GM21576 (cell line): Measurements from ENCODE around the gene APOD.

Experiments used
- ATAC-seq: cut with Tn5 transposase; IDR thresholded peaks from one replicate; pipeline ENCODE4 v1.9.1; 2021; ENCODE audit warnings: mild to moderate bottlenecking, moderate library complexity; ENCODE audit not compliant: unreplicated experiment

The APOD gene

DNA sequence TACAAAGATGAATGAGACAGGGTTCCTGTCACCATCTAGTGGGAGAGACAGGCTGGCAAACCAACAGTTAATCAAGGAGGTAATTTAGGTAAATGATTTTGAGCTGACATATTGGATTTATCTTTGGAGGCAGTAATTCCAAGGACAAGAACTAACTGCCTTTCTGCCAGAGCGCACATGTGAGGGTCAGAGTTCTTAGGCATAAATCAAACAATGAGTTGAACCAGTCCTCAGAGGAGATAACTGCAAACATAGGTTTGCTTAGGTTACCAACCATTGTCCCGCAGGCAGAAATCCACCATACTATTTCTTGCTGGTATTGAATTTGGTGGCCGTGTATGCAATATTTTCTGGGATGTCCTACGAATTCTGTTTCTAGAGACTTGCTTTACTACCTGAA lies 26.4 kb downstream of the APOD start:
- ATAC-seq, result no peak

DNA sequence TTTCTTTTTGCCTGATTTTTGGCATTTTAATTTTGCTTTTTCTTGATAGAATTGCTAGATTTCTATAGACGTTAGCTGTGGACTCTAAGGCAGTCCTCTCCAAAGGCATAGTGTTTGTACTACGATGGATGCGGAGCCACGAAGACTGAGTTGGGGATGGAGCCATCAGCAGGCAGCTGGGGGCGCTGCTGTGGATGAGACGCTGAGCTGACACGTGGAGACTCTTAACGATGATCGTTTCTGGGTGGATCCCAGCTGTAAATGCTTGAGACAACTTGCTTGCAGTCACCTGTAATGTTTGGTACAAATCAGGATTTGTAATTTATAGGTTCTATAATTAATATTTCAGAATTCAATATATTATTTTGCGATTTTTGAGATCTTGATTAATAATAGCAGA lies 27.4 kb downstream of the APOD start:
- ATAC-seq, result no peak

DNA sequence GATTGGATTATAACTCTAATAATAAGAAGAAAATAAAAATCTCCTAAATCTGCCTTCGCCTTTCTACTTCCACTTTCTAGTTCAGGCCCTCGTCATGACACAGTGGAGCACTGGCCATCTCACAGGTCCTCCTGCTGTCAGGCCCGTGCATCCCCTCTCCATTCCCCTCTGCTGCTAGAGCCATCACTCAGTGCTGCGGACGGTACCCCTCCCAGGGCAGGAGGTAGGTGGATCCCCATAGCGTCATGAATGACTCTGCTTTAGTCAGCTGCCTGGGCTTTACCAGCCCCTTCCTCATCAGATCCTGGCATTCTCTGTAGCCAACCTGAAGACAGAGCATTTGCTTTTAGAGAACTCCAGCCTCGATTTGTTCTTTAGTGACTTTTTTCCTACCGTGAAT lies 28.6 kb downstream of the APOD start:
- ATAC-seq, result no peak

DNA sequence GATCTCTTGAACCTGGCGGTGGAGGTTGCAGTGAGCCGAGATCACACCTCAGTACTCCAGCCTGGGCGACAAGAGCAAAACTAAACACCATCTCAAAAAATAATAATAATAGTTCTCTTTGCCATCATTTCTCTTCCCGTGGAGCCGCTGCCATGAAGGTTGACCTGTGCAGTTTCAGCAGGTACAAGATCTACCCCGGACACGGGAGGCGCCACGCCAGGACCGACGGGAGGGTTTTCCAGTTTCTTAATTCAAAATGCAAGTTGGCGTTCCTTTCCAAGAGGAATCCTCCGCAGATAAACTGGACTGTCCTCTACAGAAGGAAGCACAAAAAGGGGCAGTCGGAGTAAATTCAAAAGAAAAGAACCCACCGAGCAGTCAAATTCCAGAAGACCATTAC lies 29.3 kb downstream of the APOD start:
- no peak for ATAC-seq

DNA sequence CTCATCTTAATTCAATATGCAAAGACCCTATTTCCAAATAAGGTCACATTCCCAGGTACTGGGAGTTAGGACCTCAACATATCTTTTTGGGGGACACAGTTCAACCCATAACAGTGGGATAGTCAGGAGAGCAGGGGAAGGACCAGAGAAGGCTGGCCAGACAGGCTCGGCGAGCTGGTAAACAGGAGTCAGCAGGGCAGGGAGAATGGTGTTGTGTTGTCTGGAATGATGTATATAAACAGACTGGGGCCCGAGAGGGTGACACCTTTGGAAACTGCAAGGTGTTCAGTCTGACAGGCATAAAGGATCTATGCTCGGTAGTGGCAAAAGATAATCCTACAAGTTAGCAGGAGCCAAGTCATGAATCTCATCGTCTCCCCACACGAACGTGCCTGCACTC lies 30.5 kb downstream of the APOD start:
- no peak for ATAC-seq

DNA sequence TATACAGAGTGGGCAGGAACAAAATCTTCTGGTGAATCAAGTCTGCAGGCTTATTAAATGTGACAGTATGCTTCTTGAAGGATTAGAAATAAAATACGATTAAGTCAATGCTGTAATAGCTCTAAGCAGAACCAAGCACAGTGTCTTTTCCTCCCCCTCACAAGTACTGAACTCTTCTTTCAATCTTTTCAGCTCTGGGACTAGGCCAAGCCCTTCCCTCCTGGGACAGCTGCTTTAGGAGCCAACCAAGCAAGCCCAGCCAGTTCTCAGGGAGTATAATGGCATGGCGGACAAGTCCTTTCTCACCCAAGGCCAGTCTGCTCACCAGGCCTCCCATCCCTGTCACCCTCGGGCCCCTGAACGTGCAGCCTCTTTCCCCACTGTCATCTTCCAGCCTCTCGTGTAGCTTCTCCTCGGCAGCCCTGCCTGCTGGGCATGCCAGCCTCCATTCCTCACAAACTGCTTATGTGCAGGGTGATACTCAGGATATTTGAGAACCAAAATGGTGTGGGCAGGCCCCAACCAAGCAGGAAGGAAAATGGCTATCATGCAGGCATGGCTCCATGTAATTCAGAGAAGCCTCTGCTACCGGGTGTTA lies 32.3 kb downstream of the APOD start:
- no peak for ATAC-seq

DNA sequence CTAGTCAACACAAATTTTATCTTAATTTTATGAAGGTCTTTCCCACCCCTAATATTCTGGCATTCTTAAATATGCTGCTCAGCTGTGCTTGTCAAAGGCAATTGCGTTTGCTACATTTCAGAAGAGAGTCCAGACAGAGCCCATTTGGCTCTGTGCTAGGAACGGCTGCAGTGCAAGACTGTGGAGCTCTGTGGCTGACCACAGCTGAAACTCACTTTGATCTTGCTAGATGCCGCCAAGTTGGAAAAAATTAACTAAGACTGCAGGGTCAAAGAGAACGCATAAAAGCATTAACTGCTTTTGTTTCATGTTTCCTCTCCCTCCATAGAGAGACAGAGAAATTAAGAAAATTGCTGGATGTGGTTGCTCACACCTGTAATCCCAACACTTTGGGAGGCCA lies 33.0 kb downstream of the APOD start:
- no peak for ATAC-seq

DNA sequence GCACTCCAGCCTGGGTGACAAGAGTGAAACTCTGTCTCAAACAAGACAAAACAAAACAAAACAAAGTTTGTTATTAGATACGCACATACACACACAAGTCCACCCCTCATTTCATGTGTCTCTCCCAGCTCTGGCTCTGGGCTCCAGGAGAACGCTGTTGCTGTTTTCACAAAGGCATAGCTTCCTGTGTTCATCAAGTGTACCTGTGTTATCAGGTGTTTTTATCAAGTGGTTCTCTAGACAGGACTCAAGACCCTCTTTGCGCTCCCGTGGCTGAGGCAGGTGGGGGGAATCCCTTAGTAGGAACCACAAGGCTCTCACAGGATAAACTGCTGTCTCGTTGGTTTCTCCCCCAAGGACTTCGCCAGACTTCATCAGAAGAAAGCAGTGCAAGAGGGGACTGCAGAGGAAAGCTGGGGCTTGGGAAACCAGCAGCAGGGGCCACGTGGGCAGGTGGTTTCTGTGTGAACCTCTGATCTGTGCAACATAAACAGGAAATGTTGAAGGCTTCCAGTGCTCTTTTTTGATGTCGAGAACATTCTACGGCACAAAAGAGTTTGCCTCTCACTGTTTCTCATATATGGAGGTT lies 33.7 kb downstream of the APOD start:
- peak; percentile 68 for ATAC-seq

DNA sequence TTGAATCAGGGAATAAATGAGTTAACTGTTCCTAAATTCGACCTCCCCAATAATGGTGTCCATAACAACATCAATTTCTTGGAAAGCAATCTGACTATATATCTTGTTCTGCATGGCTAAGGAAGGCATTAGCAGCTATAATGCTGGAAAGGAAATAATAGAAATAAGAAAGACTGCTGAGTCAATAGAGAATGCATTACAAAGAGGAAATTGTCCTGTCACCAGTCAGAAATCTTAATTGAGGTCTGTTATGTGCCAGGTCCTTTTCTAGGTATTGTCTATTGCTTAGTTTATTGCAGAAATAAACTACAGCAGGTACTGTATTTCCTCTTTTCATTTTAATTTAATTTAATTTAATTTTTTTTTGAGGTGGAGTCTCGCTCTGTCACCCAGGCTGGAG lies 34.8 kb downstream of the APOD start:
- no peak for ATAC-seq

DNA sequence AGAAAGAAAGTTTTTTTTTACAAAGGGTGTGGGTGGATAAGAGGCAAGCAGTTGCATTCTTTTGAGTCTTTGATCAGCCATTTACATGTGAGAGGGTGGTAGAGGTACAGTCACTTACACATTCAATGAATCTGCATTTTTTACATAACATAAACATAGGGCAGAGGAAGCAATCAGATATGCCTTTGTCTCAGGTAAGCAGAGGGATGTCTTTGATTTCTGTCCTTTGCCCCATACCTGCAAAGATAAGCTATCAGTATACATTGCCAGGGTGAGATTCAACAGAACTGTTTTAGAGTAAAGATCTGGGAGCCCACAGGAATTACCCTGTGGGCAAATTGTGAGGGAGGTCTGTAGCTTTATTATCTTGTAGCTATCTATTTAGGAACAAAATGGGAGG lies 35.2 kb downstream of the APOD start:
- ATAC-seq, result no peak

DNA sequence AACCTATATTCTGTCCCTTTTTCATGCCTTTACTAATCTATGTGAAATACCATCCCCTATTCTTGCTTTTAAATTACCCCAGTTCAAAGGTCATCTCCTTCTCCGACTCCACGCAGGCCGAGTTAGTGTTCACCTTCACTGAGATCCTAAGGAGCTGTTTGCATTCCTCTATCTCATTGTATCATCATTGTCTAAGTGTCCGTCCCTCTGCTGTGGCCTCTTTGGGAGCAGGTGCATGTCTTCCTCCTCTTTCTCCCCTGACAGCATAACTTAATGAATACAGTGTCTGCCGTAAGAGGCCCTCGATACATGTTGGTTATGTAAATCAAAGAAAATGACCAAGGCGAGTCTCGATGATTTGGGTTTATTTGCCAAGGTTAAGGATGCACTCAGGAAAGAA lies 35.7 kb downstream of the APOD start:
- ATAC-seq, result no peak

DNA sequence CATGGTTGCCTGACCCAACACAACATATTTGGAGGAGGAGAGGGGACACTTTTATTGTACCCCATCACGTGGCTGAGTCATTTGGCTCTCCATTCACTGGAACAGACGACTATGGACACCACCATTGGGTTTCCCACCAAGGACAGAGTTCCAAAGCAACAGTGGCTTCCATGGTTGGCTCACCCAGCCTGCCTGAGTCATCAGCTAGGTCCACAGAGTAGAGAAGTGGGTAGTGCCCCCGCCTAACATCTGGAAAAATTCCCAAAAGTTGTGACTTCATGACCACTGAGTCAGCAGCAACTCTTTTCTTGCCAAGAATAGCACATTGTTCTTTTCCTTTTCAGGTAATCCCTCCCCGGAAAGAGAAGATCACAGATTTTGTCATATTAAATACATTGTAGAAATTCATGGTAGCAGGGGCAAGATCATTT lies 37.6 kb downstream of the APOD start:
- no peak for ATAC-seq

DNA sequence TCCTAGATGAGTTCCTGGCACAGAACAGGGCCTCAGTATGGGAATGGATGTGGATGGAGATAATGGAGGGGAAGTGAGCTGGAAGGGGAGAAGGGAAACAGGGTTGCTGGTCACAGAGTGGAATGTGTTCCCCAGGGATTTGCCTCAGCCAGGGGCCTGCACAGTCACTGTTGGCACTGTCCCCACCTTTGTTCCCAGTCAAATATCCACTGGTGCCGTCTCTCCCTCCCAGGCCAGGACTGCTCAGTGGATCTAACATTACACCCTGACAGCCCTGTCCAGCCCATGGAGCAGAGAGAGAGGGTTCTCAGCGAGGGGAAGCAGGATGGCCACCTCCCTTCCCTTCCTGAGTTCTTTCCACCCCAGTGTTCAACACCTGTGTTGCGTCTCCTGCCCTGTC lies 39.1 kb downstream of the APOD start:
- ATAC-seq, result no peak

DNA sequence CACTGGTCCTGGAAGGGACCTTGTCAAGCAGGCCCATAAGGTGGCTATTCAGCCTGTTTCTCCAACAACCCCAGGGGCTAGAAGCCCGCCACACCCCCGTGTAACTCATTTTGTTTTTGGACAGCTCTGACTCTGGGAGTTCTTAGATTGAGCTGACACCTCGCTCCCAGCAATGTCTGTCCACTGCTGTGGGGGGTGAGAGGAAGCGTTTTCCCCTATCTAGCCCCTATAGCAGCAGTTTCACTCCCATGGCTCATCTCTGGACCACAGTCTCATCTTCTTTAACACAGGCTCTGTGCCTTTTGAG lies 39.6 kb downstream of the APOD start:
- ATAC-seq, result no peak

DNA sequence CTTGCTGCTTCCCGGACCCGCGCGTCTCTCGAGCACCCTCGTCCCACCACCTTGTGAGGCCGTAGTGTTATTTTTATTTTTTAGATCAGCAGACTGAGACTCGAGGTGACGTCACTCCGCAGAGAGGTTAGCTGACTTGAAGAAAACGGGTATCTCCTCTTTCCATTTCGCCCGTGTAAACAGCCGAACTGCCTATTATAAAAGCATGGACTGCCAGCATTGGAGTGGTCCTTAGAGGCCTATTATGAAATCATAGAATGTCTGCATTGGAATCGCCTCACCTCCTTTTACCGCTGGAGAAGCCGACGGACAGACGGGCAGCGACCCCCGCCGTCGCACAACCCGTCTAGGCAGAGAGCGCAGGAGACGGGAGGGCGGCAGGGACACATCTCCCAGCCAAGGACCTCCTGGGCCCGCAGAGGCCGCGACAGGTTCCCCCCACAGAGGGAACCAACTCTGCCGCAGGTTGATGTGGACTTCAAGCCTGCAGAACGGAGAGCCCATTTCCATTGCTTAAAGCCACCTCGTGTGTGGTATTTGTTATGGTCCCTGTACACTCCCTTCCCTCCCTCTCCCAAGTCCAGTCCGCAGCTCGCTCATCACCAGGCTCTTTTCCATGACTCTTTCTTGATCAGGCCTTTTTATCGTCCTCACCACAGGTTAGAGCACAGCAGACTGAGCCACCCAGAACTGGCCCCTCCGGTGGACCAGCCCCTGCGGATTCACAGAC lies 40.1 kb downstream of the APOD start:
- ATAC-seq, result no peak

DNA sequence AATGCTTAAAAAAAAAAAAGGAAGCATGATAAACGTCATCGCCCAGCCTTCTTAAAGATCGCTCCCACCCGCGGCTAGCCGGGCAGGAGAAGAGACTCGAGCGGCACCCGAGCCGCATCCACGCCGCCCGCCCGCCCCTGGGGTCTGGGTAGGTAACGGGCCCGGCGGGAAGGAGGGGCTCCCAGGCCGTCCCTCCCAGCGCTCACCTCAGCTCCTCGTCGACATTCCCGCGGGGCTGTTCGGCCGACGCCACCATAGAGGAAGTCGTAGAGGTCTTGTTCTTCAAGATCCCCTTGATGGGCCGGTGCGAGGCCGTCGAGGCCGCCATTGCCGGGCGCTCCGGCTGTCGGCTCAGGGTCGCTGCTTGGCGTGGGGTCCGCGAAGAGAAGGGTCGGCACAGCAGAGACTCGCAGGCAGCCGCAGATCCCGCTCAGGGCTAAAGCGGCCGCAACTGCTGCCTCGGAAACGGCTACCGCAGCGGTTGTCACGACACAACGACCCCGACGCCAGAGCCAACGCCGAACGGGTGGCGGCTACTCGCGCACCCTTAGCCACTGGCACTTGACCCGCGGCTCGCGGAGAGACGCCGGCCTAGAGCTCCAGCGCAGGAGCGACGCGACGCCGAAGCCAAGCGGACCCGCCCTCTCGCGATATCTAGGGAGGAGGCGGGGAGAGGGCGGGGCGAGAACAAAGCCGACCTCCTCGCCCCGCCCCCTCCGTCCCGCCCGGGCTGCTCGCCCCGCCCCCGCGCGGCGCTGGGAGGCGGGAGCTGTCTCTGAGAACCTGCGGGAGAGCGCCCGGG lies 40.8 kb downstream of the APOD start, which contains the start of gene PPP1R2:
Gene PPP1R2 (minus strand): TSS at position 628 of the 802 bp plus-strand sequence. CDS start 300 bp downstream, at position 328.
- ATAC-seq, result peak; percentile 60

DNA sequence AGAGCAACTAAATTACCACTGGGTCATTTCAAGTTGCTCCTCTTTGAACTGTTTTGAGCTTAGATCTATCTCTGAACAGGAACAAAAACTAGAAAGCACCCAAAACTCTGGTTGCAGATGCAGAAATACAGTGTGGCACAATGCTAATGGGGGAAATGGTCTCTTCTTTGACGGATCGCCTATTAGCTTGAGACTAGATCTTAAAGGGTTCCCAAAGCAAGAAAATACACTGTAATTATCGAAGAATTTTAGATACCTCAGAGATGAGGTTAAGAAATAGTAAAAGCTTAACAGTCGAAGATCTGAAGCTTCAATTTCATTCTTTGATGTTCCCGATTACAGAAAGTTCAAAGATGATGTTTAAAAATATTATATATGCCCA lies 41.4 kb downstream of the APOD start:
- no peak for ATAC-seq

DNA sequence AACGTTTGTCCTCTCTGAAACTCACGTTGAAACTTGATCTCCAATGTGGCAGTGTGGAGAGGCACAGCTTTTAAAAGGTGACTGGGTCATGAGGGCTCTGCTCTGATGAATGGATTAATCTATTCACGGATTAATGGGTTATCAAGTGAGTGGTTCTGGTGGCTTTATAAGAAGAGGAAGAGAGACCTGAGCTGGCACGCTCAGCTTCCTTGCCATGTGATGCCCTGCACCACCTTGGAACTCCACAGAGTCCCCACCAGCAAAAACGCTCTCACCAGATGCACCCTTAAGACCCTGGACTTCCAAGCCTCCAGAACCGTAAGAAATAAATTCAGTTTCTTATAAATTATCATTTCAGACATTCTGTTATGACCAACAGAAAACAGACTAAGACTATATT lies 43.2 kb downstream of the APOD start:
- no peak for ATAC-seq

DNA sequence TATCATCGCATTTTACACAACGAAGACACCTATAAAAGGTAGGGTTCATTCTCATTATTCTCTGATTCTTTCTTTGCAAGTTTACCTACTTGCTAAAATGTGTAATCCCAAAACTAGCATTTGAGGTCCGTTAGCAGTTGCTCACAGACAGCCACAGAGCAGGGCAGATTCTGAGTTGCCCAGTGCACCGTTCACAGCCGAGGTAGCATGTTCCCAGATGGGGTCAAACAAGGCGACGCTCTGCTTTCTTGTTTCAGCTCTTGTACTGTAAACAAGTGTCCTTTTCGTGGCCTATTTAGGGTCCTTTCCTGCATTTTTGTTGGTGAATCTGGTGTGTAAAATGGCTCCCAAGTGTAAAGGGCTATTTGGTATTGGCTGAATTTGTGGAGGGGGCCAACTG lies 43.7 kb downstream of the APOD start:
- ATAC-seq, result no peak

DNA sequence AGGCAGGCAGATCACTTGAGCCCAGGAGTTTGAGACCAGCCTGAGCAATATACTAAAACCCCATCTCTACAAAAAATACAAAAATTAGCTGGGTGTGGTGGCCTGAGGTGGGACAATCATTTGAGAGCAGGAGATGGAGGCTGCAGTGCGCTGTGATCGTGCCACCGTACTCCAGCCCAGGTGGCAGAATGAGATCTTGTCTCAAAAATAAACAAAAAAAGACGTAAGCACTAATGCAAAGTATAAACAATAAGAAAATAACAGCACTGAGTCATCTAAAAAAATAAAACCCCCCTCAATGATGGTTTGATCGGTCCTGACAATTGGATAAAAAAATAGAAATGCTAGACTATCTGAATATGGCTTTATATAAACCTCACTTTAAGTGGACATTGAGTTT lies 44.3 kb downstream of the APOD start:
- no peak for ATAC-seq

DNA sequence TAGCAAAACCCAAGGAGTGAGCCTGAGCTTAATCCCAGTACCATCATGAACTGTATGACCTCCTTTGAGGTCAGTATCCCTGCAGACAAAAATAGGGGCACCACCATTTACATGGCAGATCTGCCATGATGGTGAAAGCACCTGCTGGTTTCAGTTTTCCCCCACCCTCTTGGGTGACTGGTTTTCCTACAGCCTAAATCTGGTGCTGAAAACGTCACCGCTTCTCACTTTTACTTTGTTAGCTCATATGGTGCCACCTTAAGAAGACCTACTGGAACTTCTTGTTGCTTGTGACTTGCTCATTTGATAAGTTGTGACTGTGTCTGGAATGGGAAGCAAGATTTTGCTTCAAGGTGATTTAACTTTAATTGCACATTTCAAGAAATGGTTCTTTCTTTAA lies 45.7 kb downstream of the APOD start:
- peak; percentile 57 for ATAC-seq

DNA sequence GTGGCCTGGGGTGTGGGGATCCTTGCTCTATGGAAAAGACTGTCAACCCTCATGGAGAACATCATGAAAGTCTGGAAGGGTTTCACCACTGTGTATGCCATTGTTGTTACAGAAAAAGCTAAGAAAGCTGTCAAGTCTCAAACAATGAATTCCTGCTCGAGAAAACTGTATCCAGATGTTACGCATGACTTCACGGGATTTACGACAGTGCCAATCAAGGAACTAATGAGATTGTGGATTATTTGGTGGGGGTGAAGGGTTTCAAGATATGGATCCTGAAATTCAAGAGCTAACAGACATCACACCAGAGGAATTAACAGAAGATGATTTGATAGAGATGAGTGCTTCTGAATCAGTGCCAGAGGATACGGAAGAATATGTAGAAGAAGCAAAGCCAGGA lies 48.4 kb downstream of the APOD start:
- ATAC-seq, result no peak
